MM.1S (cell line): Measurements from ENCODE around the gene TNFRSF14.

Experiments
- DNase-seq: peaks from one replicate; pipeline ENCODE4 v3.0.0-alpha.2; 2015
- H2AFZ ChIP-seq: fragments of 300-600 bp; sonication (generic); 2 replicates; pipeline ENCODE4 v1.6.0; 2016; ENCODE audit warnings: antibody characterized with exemption, low read length
- H3F3A ChIP-seq: fragments of 300-600 bp; sonication (generic); 2 replicates; pipeline ENCODE4 v1.6.1; 2016; ENCODE audit warnings: mild to moderate bottlenecking, antibody characterized with exemption, low read length, moderate library complexity, mixed read lengths; ENCODE audit not compliant: insufficient read depth
- H3K27ac ChIP-seq: fragments of 300-600 bp; sonication (generic); 2 replicates; pipeline ENCODE4 v1.5.1; 2016; ENCODE audit warnings: mild to moderate bottlenecking, low read length
- H3K27me3 ChIP-seq: fragments of 300-600 bp; sonication (generic); replicated peaks from 2 replicates; pipeline ENCODE4 v1.6.0; 2016; ENCODE audit warnings: low read length; ENCODE audit not compliant: insufficient read depth
- H3K36me3 ChIP-seq: fragments of 300-600 bp; sonication (generic); replicated peaks from 2 replicates; pipeline ENCODE4 v1.6.1; 2016; ENCODE audit warnings: mild to moderate bottlenecking, low read length, mixed read lengths; ENCODE audit not compliant: insufficient read depth
- H3K4me1 ChIP-seq: fragments of 300-600 bp; sonication (generic); 2 replicates; pipeline ENCODE4 v1.6.1; 2016; ENCODE audit warnings: low read length, mixed read lengths
- H3K4me2 ChIP-seq: fragments of 300-600 bp; sonication (generic); 2 replicates; pipeline ENCODE4 v1.6.0; 2016; ENCODE audit warnings: low read depth, low read length
- H3K4me3 ChIP-seq: fragments of 300-600 bp; sonication (generic); 2 replicates; pipeline ENCODE4 v1.5.1; 2016; ENCODE audit warnings: low read length, mixed read lengths
- H3K79me2 ChIP-seq: fragments of 300-600 bp; sonication (generic); 2 replicates; pipeline ENCODE4 v1.6.1; 2016; ENCODE audit warnings: mixed run types, low read length, mixed read lengths
- H3K9ac ChIP-seq: fragments of 300-600 bp; sonication (generic); 2 replicates; pipeline ENCODE4 v1.6.1; 2016; ENCODE audit warnings: low read length, mixed read lengths
- H3K9me2 ChIP-seq: fragments of 300-600 bp; sonication (generic); replicated peaks from 2 replicates; pipeline ENCODE4 v1.6.1; 2016; ENCODE audit warnings: mild to moderate bottlenecking, low read length, mixed read lengths; ENCODE audit not compliant: insufficient read depth
- H3K9me3 ChIP-seq: fragments of 300-600 bp; sonication (generic); replicated peaks from 2 replicates; pipeline ENCODE4 v1.6.1; 2016; ENCODE audit warnings: mild to moderate bottlenecking, low read length, mixed read lengths; ENCODE audit not compliant: insufficient read depth
- H4K20me1 ChIP-seq: fragments of 300-600 bp; sonication (generic); 2 replicates; pipeline ENCODE4 v1.6.1; 2016; ENCODE audit warnings: mild to moderate bottlenecking, low read length, moderate library complexity, mixed read lengths; ENCODE audit not compliant: insufficient read depth
- EZH2 ChIP-seq: fragments of 300-600 bp; sonication (generic); optimal IDR thresholded peaks from 2 replicates; pipeline ENCODE3; 2017; ENCODE audit warnings: low read depth, mild to moderate bottlenecking, antibody characterized with exemption, low read length, mixed read lengths
- EZH2phosphoT487 ChIP-seq: fragments of 300-600 bp; sonication (generic); IDR thresholded peaks from 2 replicates; pipeline ENCODE4 v1.6.1; 2018; ENCODE audit warnings: antibody characterized with exemption, low read length
- TF ChIP-seq, protein P1 (sequence below): fragments of 300-600 bp; sonication (generic); IDR thresholded peaks from 2 replicates; pipeline ENCODE4 v1.5.1; 2016; ENCODE audit warnings: antibody characterized with exemption, low read length, mixed read lengths

Gene TNFRSF14

DNA sequence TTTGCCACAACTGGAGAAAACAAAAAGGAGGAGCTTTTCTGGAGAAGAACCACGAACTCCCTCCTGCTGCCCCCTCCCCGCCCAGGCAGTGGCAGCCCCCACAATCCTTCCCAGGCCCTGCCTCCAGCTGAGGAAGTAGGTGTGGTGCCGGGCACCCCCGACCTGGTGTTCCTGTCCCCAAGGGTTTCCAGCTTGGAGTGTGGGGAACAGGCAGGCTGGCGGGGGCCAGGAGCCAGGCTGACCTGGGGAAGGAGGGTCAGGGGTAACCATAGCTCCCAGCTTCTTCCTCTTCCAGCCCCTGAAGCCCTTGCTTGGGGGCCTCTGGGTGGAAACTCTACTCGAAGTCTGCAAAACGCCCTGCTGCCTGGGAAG, 21.9 kb upstream of the TNFRSF14 start:
- Histone ChIP-seq H3K27me3 (peaks cover 73% of the 10 kb centered on the region), H3K4me1 (no peaks in the 10 kb centered on the region), H3K4me2 (no peak overlapping the region), H3K9ac (no peak overlapping the region), H3K79me2 (no peaks in the 10 kb centered on the region), H3F3A (no peaks in the 10 kb centered on the region), H3K9me2 (no peaks in the 10 kb centered on the region), H3K9me3 (no peaks in the 10 kb centered on the region), H4K20me1 (no peaks in the 10 kb centered on the region), H2AFZ (no peak overlapping the region), H3K36me3 (no peaks in the 10 kb centered on the region), H3K4me3 (no peak overlapping the region), H3K27ac (no peak overlapping the region)
- DNase-seq = no peak
- TF ChIP-seq EZH2phosphoT487 (no peak), EZH2 (no peak)
- TF ChIP-seq, protein P1, sequence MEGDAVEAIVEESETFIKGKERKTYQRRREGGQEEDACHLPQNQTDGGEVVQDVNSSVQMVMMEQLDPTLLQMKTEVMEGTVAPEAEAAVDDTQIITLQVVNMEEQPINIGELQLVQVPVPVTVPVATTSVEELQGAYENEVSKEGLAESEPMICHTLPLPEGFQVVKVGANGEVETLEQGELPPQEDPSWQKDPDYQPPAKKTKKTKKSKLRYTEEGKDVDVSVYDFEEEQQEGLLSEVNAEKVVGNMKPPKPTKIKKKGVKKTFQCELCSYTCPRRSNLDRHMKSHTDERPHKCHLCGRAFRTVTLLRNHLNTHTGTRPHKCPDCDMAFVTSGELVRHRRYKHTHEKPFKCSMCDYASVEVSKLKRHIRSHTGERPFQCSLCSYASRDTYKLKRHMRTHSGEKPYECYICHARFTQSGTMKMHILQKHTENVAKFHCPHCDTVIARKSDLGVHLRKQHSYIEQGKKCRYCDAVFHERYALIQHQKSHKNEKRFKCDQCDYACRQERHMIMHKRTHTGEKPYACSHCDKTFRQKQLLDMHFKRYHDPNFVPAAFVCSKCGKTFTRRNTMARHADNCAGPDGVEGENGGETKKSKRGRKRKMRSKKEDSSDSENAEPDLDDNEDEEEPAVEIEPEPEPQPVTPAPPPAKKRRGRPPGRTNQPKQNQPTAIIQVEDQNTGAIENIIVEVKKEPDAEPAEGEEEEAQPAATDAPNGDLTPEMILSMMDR = no peak

DNA sequence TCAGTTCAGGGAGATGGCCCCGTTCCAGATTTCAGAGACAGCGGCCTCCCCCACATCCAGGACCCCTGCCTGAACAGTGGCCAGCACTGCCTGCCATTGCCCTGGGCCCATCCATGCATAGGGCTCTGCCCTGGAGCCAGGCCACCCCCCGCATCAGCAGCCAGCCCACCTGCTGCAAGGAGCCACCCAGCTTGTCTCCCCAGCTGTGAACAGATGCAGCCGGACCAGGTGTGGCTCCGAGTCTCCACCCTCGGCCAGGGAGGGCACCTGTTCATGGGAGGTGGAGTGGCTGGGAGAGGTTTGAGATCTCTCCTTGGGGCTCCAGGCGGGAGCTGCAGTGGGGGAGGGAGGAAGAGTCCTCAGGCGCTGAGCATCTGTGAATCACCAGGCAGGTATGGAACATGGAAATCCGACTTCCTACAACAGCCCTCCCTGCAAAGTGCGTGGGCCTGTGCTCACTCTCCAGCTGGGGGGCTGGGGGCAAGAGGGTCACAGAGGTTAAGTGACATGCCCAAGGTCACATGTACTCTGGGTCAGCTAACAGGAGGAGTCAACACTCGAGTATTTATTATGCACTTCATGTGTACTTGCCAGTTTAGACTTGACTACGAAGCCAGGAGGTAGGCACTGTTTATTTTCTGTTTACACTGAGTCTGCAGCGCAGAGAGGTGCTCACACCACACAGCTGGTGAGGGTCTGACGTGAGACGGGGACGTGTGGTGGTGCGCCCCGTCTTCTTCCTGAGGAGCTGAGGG, 21.3 kb upstream of the TNFRSF14 start:
- no peaks in the 10 kb centered on the region for H3F3A ChIP-seq
- no peaks in the 10 kb centered on the region for H3K9me2 ChIP-seq
- no peak overlapping the region for H3K9ac ChIP-seq
- TF ChIP-seq EZH2phosphoT487 = no peak
- TF ChIP-seq, protein P1 = no peak
- no peaks in the 10 kb centered on the region for H4K20me1 ChIP-seq
- no peaks in the 10 kb centered on the region for H3K36me3 ChIP-seq
- no peak overlapping the region for H2AFZ ChIP-seq
- DNase-seq = no peak
- H3K4me2 ChIP-seq = no peak overlapping the region
- no peaks in the 10 kb centered on the region for H3K4me1 ChIP-seq
- H3K9me3 ChIP-seq = no peaks in the 10 kb centered on the region
- H3K4me3 ChIP-seq = no peak overlapping the region
- H3K79me2 ChIP-seq = no peaks in the 10 kb centered on the region
- H3K27me3 ChIP-seq = peaks cover 71% of the 10 kb centered on the region
- no peak overlapping the region for H3K27ac ChIP-seq

DNA sequence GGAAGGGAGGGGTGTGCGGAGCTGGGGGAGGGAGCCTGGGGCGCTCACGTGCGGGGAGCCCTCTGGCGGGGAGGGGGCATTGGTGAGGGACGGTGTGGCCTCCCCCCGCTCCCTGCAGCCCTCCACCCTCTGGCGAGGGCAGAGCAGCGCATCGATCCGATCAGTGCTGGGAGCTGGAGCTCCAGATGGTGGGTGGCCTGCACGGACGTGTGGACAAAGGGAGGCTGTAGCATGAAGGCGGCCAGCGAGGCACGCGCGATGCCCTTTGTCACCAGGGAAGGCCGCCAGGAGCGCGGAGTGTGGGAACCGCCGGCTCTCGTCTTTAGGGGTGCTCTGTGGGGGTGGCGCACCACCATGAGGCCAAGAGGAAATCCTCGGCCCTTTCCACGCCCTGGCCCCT, 20.7 kb upstream of the TNFRSF14 start:
- Histone ChIP-seq H3K9me3 (no peaks in the 10 kb centered on the region), H2AFZ (no peak overlapping the region), H3K79me2 (no peaks in the 10 kb centered on the region), H3K9me2 (no peaks in the 10 kb centered on the region), H3F3A (no peaks in the 10 kb centered on the region), H3K27ac (no peak overlapping the region), H3K4me1 (no peaks in the 10 kb centered on the region), H3K9ac (no peak overlapping the region), H3K4me2 (no peak overlapping the region), H3K4me3 (no peak overlapping the region), H3K27me3 (peaks cover 67% of the 10 kb centered on the region), H3K36me3 (no peaks in the 10 kb centered on the region), H4K20me1 (no peaks in the 10 kb centered on the region)
- no peak for DNase-seq
- TF ChIP-seq EZH2phosphoT487 (no peak), EZH2 (no peak)
- TF ChIP-seq, protein P1 = no peak
